Inflammatory macrophage (primary cell): Measurements from ENCODE around the gene MPLKIP.
"Not testable (repeated sequence)": the region's sequence is repeated elsewhere in the genome, so short reads cannot be mapped to it uniquely, and the experiment has no call there.

Source experiments
- DNase-seq, 2 donors: peaks; one replicate each; pipeline ENCODE4 v3.0.0-alpha.2; 2020 to 2022
- total RNA-seq, 18 experiments: gene quantifications; one replicate each; lab custom pipeline; 2026; ENCODE audit warnings: mixed read lengths in 6 of 18, inconsistent platforms in 2 of 18; lab: John Stamatoyannopoulos, UW

The MPLKIP gene
- 4.0 to 15.3 (median 11.8) reads per million in 18 experiments for total RNA-seq

- peak; percentile 88 to 91 for DNase-seq
Observed at GRCh38 chr7:40134428-40135316, at the start of gene MPLKIP, which contains the start of gene SUGCT. TSS of gene MPLKIP (minus strand) at chr7:40134622. CDS start at chr7:40134567, 55 bp downstream. TSS of gene SUGCT (plus strand) at chr7:40135005.

- DNase-seq = no peak
Observed at GRCh38 chr7:40182452-40182851, 48.0 kb upstream of the MPLKIP start.

- DNase-seq = no peak
Observed at GRCh38 chr7:40177071-40177470, 42.6 kb upstream of the MPLKIP start.

DNA sequence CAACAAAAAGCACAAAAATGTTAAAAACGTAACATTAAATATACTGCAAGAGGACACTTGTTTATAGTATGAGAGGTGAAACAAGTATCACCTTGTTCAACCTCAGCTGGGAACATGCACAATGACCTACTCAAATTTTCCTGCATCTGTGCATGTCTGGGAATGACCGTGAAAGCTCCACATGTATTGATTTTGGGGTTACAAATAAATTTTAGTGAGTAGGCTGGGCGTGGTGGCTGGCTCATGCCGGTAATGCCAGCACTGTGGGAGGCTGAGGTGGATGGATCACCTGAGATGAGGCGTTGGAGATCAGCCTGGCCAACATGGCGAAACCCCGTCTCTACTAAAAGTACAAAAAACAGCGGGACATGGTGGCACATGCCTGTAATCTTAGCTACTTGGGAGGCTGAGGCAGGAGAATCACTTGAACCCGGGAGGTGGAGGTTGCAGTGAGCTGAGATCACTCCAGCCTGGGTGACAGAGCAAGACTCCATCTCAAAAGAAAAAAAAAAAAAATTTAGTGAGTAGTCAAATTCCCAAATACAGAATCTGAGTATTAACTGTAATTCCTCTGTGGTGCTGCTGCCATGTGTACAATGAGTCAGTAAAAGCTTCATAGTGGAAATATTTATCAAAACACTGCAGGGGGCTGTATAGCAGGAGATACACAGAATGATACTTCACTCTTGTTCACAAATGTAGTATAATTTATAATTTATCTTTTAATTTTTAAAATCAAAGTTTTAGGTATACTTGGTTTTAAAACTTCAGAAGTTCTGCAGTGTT, 41.5 kb upstream of the MPLKIP start:
- no peak for DNase-seq

- DNase-seq = not testable (repeated sequence)
Observed at GRCh38 chr7:40175256-40175655, 40.8 kb upstream of the MPLKIP start.

DNA sequence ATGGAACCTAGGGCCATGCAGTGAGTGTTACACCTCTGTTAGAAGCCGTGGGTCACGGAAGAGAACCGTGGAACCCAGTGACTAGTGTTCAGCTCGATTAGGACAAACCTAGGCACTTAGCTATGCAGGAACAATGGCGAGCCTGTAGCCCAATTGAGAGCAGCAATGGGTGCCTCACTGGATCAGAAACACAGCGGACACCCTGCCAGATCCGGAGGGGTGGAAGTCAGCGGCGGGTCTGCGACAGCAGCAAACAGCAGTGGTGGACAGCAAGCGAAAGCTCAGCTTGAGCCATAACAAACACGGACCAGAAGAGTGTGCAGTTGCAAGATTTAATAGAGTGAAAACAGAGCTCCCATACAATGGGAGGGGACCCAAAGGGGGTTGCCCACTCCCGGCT, 38.7 kb upstream of the MPLKIP start:
- not testable (repeated sequence) for DNase-seq

DNA sequence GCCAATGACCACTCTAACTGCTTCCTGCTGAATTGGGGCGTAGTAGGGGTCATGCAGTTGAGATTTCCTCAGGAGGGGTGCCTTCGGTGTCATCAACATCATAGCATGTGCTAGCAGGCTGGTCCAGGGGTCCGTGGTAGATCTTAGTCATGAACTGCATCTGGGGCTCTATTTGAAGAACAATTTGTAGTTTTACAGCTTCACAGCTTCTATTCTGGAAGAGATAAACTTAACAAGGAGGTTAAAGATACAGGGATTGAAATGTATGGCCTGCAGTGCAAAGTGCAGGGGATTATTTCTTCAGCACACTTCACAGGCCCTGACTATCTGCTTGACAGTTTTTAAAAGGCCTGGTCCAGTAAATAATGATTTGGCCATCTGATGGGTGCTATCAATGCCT, 33.8 kb upstream of the MPLKIP start:
- not testable (repeated sequence) for DNase-seq

DNA sequence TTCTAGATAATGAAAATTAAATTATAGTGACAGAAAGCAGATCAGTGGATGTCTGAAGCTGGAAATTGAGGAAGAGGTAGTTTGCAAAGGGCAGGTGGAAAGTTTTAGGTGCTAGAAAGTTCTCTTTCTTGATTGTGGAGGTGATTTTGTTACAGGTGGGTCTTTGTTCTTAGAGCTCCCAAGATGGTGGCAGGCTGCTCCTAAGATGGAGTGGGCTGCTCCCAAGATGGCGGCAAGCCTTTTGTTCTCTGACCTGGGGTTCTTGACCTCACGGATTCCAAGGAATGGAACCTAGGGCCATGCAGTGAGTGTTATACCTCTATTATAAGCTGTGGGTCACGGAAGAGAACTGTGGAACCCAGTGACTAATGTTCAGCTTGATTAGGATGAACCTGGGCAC, 32.9 kb upstream of the MPLKIP start:
- DNase-seq = no peak

DNA sequence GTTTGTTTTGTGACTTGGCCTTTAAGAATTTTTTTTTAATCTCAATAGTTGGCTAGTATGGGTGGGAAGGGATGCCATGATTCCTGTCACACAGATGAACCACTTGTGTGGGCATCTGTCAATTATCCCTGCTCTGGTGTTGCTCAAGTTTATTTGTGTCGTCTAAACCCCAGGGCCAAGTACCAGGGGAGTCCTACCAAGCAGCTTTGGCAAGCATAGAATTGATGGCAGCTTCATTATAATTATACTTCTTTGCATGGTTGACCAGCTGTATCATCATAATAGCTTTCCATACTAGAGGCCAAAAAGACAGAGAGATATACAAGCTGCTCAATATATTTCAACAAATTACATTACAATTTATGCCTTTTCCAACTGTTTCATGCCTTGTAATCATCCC, 30.8 kb upstream of the MPLKIP start:
- no peak for DNase-seq

DNA sequence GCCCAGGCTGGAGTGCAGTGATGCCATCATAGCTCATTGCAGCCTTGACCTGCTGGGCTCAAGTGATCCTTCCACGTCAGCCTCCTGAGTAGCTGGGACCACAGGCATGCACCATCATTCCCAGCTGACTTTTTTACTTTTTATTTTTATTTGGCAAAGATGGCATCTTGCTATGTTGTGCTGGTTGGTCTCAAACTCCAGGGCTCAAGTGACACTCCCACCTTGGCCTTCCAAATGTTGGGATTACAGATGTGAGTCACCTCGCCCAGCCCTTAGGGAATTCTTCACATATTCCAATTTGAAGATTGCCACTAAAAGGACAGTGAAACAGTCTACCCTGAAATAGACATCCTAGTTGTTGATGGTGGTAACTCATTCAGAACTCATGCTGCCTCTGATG, 28.1 kb upstream of the MPLKIP start:
- no peak for DNase-seq

GRCh38 chr7:40156988-40157387, 22.6 kb upstream of the MPLKIP start:
- no peak for DNase-seq

DNA sequence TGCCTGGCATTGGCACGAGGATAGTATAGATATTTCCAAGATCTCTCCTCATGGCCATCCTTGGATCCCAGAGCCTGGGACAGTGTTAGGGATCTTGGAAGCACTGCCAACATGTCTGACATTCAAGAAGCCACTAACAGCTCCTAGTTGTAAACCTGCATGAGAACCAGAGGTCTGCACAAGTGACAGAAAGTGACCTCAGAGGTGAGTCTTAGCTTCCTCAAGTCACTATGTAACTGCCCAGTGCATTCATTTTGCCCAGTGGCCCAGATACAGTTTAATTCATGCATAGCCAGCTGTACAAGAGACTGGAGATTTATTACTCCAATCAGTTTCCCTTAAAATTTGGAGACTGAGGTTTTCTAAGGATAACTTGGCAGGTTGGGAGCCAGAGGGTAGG, 17.1 kb upstream of the MPLKIP start:
- no peak for DNase-seq

DNA sequence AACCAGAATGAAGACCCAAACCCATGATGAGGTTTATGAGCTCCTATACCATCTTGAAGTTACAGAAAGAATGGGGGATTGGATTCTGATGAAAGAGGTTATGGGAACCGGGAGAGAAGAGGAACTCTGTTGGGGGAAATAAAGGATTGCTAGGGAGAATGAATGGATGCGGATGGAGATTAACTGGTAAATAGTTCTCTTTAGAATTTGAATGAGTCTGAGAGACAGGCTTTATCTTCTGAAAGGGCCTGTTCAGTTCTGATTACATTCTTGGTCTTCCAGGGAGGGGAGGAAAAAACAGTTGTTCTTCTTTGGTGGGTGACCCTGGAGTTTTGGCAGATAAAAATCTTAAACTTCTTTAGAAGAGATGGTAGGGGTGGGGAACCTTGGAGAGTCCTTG, 14.2 kb upstream of the MPLKIP start:
- DNase-seq = no peak

DNA sequence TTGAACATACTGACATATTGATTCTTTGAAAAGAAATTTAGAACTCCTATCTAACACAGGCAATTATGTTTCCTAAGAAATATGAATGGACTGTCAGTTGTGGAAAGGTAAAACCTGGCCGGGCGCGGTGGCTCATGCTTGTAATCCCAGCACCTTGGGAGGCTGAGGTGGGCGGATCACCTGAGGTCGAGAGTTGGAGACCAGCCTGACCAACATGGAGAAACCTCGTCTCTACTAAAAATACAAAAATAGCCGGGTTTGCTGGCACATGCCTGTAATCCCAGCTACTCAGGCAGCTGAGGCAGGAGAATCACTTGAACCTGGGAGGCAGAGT, 13.8 kb upstream of the MPLKIP start:
- DNase-seq = not testable (repeated sequence)

DNA sequence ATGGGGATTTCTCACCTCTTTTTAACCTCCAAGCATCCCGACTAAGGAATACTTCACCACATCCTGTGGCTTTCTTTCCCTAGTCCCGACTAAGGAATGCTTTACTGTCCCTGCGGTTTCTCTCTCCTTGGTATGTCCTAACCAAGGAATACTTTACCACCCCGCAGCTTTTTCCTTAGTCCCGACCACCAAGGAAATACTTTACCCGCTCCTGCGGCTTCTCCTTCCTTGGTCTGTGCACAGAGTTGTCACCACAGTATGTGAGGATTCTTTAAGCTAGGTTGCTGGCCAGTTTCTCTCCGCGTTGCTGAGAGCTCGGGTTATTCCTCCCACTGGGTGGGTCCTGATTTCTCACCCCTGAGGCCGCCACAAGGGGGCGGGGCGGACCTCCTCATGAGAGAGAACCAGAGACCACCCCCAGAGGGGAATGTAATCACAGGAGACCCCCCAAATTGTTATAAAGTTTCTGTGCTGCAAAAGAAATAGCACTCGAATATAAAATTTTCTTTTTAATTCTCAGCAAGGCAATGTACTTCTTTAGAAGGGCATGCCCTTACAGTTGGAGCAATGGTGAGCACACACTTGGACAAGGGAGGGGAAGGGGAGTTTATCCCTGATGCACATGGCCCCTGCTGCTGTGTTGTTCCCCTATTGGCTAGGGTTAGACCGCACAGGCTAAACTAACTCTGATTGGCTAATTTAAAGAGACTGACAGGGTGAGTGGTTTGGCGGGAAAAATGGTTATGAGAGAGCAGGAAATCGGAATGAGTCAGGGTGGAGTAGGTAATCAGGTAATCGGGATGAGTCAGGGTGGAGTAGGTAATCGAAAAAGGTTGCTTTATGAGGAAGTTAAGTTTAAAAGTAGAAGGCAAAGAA, 13.2 kb upstream of the MPLKIP start:
- DNase-seq = no peak

GRCh38 chr7:40145596-40146130, 11.2 kb upstream of the MPLKIP start:
- not testable (repeated sequence) for DNase-seq

DNA sequence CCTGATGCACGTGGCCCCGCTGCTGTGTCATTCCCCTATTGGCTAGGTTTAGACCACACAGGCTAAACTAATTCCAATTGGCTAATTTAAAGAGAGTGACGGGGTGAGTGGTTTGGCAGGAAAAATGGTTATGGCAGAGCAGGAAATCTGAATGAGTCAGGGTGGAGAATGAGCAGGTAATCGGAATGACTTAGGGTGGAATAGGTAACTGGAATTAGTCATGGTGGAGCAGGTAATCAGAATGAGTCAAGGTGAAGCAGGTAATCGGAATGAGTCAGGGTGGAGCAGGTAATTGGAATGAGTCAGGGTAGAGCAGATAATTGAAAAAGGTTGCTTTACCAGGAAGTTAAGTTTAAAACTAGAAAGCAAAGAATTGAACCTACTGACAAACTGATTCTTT, 7.5 kb upstream of the MPLKIP start:
- not testable (repeated sequence) for DNase-seq

DNA sequence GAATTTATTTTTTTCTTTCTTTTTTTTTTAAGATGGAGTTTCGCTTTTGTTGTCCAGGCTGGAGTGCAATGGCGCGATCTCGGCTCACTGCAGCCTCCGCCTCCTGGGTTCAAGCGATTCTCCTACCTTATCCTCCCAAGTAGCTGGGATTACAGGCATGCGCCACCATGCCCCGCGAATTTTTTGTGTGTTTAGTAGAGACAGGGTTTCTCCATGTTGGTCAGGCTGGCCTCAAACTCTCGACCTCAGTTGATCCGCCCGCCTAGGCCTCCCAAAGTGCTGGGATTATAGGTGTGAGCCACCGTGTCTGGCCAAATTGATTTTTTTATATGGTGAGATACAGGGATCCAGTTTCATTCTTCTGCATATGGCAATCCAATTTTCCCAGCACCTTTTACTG, 5.5 kb upstream of the MPLKIP start:
- not testable (repeated sequence) for DNase-seq

- DNase-seq = no peak
Observed at GRCh38 chr7:40138973-40139372, 4.6 kb upstream of the MPLKIP start.

DNA sequence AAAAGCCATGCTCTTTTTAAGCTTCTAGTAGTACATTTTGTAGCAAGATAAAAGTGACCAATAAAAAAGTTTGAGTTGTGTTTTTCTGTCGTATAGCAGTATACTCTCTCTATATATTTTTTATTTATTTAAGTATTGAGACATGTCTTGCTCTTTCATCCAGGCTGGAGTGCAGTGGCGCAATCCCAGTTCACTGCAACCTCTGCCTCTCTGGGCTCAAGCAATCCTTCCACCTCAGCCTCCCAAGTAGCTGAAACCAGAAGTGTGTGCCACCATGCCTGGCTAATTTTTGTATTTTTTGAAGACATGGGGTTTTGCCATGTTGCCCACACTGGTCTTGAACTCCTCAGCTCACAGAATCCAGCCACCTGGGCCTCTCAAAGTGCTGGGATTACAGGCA, 3.1 kb upstream of the MPLKIP start:
- DNase-seq = no peak

GRCh38 chr7:40135317-40135610, 842 bp upstream of the MPLKIP start:
- DNase-seq = no peak

DNA sequence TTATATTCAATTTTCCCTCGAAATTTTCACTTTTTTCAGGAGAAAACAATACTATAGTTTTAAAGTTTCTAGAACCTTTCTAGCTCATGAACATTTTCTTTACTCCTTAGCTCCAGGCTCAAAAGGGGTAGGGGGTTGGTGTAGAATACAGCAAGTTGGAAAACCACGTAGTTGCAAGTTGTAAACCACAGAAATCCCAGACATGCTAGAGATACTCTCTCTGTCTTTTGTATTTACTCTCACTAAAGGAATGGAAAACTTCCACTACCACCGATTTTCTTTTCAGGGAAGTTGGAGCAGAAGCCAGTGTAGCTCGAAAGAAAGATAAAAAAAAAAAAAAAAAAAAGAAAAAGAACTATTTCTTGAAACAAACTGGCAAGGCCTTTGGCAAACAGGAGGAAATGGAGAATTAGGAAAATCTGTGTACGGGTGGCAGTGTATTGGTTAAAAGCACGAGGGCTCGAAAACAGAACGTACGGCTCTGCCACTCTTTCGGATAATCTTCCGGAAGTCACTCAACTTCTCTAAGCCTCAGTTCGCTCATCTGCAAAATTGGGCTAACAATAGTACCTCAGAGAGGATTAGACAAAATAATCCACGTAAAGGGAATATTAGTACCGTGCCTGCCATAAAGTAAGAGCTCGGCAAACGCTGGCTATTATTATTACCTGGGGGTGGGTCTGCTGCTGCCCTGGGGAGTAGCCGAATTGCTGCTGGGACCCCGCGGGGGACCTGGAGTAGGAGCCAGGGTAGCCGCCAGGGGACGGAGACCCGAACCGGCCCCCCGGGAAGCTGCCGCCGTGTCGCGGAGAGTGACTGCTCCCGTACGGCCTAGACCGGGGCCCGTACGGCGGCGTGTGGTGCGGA, 628 bp downstream of the MPLKIP start:
- peak; percentile 40 for DNase-seq
